Measurements from ENCODE around the gene TMEM131.
A peak's percentile ranks its signal among the peaks of the same experiment; 100 is the strongest.
"Not testable (repeated sequence)": the region's sequence is repeated elsewhere in the genome, so short reads cannot be mapped to it uniquely, and the experiment has no call there.

The TMEM131 gene

DNA sequence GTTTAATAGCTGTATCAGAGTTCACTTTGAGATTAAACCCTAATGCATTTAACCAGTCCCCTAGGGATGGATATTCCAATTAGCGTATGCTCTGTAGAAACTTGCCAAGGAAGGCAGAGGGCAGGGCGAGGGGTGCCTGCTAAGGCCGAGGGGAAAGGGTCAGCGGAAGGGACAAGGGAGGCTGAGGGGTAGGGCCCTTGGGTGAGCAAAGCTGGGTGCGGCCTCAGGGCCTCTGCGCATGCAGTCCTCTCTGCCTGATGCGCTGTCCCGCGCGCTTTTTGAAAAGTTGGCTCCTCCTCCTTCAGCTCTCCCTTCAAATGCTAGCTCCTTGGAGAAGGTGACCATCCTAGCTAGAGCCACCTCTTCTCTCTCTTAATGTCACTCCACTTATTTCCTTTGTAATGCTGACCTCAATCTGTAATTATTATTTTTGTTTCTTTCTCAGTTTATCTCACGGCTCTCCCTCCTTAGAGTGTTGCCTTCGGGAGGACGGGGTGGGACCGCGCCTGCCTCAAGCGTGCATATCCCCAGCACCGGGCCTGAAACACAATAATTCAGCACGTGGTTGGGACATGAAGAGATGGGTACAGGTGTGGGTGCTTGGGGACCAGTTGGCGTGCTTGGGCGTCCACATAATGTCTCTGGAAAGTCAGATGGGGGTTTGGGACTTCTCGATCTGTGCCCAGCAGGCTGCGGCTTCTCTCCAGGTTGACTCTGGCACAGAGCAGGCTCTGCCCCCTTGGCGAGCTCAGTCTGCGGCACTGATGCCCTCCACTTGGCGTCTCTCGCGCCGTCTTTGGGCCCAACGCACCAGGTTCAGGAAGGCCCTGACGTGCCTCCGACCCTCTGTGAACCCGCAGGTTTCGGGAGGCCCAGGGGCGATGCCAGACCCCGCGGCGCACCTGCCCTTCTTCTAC lies 272.3 kb downstream of the TMEM131 start:
- no peak for DNase-seq (ENCODE audit: low read depth)

DNA sequence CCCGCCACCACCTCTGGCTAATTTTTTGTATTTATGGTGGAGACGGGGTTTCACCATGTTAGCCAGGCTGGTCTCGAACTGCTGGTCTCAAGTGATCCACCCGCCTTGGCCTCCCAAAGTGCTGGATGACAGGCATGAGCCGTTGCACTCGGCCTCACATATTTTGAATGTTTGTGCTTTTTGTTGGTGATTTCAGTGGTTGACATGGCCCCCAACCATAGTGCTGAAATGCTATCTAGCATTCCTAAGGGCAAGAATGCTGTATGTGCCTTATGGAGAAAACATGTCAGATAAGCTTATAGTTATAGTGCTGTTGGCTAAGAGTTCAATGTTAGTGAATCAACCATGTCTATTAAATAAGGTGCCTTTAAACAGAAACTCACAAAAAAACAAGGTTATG lies 273.5 kb downstream of the TMEM131 start:
- no peak for DNase-seq (ENCODE audit: low read depth)

DNA sequence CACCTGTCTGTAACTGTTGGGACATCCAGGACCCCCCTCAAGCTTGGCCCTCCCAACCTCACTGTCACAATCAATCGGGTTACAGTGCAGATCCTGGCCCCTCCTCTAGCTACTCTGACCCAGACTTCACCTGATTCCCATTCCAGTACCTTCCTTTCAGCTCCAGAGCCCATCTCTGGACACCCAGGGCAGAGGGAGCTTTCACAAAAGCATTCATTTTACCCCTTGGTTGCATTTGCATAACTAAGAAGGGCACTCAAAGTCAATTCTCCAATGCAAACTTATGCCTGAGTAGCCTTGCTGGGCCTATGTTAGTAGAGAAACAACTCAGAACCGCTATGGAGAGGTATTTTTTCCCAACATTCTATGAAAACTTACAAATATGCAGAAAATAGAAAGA lies 275.0 kb downstream of the TMEM131 start:
- DNase-seq (ENCODE audit: low read depth), result no peak

DNA sequence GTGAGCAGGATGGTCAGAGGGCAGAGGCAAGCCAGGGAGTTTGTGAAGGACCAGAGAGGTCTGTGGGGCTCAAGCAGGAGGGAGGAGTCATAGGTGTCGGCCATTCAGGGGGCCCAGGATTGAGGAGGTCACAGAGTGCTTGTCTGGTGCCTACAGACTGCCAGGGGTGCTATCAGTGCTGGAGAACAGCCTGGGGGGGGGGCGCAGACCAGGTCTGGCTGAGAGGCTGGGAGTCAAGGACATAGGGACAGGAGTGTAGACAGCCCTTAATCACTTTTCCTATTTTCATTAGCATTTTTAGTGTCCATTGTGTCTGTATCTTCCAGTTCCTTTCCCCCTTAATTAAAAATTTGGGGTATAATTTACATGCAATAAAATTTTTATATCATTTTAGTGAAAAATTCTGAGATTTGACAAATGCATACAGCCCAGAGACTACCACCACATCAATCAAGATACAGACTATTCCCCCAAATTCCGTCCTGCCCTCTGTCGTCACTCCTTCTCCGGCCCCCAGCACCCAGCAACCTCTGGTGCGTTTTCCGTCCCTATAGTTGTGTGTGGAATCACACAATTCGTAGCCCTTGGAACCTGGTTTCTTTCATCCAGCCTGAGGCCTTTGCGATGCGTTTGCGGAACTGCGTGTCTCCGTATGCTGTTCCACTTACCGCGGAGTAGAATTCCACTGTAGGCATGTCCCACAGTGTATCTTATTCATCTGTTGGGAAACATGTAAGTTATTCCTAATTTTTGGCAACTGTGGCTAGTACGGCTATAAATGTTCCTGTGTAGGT lies 276.2 kb downstream of the TMEM131 start:
- no peak for DNase-seq (ENCODE audit: low read depth)

DNA sequence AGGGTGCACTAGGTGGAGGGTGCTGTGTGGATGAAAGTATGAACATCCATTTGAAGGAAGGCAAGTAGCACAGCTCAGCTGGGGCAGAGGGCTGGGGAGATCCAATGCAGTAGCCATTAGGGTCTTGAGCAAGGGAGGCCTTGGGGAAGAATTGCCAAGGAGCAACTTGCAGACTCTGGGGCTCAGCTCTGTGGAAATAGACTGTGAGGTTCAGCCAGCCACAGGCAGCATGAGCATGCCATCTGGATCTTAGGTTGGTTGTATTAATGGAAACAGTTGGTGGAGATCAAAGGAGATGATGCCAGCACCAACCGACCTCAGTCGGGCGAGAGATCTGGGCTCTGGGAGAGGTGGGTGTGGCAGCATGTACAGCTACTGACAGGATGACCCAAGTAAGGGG lies 276.8 kb downstream of the TMEM131 start:
- DNase-seq (ENCODE audit: low read depth), result no peak

DNA sequence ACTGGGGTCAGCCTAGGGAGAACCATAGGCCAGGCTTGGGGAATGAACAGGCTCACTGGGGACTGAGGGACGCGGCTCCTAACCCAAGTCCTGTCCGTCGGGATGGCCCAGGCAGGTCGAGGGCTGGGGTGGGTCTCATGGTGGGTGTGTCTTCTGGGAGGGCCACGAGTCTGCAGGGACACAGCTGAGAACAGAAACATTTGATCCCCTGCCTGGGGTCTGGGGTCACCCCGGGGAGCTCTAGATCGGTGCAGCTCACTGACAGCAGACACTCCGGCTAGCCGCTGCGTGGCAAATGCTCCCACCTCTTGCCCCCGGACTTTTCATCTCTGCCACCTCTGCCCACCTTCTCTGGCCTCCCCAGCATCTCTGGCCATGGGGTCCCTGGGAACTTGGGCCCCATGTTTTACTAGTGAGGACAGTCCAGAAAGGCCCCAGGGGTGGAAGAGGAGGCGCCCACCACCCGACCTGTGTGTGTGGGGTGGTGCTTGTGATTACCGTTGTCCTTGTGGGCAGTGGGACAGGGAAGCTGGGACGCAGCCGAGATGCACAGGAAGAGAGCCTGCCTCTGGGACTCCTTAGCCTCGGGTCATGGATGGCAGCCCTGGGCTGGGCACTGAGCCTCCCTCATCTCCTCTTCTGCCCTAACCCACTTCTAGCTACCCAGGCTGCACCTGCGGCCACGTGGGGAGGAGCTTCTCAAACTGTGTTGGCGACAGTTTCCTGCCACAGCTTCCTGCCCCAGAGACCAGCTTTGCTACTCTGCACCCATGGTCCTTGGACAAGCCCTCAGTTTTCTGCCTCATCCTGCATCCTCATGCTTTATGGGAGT lies 277.5 kb downstream of the TMEM131 start:
- DNase-seq (ENCODE audit: low read depth), result peak; percentile 53

DNA sequence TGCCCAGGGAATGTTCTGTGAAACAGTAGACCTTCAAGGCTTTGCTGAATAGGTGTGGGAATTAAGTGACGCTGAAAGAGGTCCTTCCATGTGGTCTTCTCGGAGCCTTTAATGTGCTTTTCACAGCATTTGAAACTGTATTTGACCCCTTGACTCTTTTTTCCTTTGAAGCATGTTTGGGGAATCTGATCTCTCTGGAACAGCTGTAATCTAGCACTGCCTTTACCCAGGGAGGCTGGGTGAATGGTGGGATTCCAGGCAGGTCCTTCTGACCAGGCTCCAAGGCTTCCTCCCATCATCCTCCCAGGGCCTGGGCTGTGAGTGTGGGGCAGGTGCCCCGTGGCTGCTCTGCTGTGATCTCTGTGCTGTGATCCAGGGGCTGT lies 278.1 kb downstream of the TMEM131 start:
- no peak for DNase-seq (ENCODE audit: low read depth)

DNA sequence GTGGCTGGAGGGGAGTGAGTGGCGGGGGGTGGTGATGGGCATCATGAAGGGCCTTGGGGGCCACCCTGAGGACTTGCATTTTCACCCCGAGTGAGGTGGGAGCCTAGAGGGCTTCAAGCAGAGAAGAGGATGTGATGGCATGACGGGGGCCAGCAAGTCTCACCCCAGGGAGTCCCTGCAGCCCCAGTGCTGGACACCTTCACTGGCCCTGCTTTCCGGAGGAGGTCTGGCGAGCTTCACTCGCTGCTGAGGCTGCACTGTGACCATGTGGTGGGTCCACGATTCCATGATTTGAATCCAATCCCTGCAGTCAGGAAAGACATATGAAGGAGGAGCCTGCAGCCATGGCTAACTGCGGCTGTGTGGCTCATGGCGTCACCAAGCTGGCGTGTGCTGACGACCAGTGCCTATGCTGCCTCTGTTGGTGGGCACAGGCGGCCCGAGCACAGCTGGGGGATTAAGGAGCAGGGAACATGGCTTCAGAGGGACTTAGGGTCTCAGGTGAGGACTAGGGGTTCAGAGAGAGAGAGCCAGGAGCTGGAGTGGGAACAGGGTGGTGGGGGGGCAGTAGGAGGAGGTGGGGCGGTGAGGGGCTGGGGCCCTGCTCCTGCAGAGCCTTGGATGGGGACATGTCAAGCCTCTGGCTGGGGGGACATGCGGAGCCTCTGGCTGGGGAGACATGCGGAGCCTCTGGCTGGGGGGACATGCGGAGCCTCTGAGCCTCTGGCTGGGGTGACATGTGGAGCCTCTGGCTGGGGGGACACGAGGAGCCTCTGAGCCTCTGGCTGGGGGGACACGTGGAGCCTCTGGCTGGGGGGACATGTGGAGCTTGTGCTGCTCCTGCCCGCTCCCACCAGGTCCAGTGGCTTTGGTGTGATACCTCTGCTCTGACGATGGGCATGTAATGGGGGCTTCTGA lies 278.8 kb downstream of the TMEM131 start:
- DNase-seq (ENCODE audit: low read depth), result no peak

DNA sequence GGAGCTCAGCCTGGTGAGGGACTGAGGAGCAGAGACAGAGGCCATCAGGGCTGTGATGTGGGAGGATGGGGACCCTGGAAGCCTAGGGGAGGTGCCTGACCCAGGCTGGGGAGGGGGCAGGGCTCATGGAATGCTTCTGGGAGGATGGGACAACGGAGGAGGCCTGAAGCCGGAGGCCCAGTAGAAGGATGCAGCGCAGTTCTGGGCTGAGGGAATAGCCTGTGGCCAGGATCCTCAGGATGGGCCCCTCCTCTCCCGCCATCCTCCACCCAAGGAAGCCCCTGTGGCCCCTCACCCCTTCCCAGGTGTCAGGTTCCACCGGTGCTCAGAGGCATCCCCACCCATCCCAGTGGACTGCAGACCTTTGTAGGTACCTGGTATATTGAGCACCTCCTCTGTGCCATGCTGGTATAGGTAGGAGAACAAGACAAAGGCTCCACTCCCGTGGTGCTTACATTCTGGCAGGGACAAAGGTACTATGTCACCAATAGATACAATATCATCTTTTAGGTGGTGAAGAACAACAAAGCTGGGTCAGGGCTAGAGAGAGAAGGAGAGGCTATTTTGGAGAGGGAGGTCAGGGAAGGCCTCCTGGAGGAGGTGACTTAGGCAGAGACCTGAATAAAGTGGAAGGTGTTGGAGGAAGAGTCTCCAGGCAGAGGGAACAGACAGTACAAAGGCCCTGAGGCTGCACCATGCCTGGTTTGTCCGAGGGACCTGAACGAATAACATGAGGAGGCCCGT lies 279.6 kb downstream of the TMEM131 start:
- DNase-seq (ENCODE audit: low read depth), result no peak

DNA sequence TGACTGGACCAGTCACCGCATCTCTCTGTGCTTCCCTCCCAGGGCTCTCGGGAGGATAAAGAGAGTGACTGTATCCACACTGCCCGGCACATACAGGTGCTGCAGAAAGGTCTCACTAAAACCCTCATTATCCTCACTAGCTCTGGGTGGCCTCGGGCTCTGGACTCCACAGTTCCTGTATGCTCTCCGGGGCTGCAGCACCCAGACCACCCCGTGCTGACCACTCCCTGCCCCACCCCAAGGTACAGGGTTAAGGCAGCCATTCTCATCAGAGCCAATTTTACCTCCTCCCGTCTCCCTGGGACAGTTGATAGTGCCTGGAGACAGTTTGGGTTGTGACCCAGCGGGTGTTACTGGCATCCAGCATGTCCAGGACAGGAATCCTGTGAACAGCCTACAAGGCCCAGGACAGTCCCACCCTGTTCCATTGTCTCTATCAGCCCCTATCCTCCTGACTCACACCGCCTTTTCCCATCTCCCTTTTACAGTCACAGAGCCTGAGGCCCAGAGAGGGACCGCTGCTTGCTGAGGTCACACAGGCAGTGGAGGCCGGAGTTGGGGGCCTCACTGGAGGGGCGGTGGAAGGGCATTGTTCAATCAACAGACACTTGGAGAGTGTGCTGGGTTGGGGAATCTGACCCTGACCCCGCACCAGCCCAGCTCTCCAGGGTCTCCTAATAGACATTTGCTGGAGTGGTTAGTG lies 280.6 kb downstream of the TMEM131 start:
- DNase-seq (ENCODE audit: low read depth), result no peak

DNA sequence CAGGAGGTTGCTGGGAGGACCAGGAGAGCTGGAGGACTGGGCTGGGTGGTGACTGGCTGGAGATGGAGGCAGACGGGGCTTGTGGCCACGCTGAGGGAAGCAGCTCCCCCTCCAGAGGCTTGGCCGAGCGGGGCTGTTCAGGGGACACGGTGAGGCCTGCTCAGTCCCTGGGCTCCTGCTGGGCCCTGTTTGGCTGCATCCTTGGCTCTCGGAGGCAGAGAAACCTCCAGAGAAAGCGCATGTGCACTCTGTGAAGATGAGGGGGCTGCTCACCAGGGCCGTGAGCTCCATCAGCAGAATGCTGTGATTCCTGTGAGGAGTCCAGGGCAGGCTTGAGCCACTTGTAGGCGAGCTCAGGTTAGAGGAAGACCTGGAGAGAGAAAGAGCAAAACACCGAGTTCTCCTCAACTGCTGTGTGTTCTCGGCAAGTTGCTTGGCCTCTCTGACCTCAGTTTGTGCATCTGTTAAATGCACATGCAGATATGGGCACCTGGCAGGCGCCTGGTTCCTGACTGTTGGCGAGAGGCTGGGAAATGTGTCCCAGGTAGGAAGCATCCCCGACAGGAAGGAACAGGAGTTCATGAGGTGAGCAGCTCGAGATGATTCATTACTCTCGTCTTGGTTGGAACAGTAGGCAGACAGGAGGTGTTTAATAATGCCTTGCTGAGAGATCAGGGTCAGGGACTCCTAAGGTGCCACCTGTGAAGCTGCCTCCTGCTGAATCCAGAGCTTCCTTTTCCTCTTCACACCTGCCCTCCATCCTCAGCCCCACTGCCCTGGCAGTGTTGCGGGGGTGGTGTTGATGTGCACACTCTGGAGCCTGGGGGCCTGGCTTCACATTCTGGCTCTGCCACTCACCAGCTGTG lies 281.4 kb downstream of the TMEM131 start:
- no peak for DNase-seq (ENCODE audit: low read depth)

DNA sequence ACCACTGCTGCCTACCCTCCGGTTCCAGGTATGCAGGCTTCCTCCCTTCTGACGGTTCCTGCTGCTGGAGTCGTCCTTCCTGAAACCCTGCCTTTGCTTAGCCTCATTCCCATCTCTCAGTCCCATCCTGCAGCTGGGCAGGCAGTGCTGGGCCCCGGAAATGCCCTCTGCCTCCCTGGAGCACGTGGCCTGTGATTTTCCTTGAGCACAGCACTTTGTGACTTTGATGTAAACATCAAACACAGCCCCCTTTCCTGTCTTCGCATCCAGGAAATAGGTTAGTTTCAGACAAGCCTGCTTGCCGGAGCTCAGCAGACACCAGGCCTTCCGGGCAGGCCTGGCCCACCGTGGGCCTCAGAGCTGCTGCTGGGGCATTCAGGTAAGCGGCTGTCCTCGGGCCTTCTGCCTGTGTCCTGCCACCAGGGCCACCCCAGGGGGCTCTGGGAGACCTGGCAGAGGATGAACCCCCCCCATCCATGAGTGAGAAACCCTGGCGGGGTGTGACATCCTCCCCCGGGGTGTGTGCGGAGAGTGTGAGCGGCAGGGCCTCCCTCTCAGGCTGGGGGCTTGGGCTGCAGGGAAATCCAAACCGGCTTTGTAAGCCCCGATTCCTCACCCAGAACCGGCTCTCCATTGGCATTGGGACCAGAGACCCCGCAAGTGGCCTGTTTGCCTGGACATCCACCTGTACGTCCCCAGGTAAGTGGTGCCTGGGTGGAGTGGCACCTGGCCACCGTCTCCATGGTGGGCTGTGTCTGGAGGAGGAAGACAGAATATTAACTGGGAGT lies 282.3 kb downstream of the TMEM131 start, which contains the start of gene ZAP70:
ZAP70 (plus strand) TSS at position 281 of the 788 bp plus-strand sequence. CDS start 10,461 bp downstream, outside the sequence.
- DNase-seq (ENCODE audit: low read depth), result no peak

DNA sequence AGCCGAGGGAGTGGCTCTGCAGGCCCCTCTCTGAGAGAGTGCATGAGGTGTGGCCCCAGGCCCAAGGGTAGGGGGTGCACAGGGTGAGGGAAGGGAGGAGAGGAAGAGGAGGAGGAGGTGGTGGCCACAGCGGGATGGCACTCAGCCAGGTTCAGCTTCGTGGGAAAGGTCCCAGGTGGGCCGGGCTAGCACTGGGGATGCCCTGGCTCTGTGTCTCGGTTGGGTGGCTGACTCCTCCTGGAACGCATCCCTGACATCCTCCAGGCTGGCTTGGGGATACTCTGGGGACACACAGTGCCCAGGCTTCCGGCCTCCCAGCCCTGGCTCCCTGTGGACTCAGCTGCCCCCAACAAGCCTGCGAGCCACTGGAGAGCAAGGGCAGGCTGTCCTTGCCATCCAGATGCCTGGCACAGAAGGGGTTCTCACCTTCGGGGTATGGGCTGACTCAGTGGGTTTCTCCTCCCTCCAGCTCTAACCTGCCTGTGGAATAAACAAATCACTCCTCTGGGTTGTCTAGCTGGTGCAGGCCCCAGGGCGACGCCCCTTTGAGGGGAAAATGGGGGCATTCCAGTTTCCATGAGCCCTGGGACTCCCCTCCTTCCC lies 283.0 kb downstream of the TMEM131 start:
- no peak for DNase-seq (ENCODE audit: low read depth)

DNA sequence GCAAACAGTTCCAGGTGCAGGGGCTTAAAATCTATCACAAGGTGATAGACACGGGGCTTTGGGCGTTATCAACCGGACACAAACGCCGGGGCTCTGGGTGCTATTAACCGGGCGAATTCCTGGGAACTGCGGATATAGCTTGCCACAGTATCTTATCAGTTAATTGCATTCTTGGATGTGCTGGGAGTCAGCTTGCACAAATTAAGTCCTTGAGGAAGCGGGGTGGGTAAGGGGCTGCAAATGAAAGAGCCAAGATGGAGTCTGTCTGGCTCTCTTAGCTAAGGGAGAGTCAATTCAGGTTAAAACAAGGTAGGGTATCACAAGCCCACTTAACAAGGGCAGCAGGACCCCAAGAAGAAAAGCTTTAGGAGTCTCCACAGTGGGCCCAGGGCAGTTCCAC lies 283.6 kb downstream of the TMEM131 start:
- not testable (repeated sequence) for DNase-seq (ENCODE audit: low read depth)

DNA sequence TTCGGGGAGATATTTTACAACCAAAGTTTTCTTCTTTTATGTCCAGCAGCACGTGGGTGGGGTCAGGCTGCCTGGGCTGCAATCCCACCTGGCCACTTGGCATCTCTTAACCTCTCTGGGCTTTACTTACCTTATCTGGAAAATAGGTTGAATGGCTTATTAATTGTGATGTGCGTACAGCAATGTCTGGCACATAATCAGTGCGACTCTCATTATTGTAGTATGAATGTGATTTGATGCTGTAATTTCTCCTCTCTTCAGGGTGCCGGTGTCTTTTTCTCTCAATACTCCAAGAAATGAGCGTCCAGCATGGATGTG lies 284.4 kb downstream of the TMEM131 start:
- no peak for DNase-seq (ENCODE audit: low read depth)

DNA sequence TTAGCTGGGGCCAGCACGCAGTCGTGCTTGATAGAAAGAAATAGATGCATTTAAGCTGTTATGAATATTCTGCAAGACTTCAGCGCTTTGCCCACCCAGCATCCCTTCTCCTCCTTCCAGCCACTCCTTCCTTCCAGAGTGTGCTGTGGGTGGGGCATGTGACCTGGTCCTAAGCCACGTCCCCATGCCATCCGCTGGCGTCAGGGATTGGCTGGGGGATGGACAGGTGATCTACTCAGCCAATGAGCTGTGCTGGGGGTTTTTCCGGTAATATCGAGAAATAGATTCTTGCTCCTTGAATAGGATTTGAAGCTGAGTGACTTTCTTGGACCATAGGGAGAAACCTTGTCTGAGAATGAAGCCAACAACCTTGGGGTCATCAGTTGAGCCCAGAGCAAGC lies 287.1 kb downstream of the TMEM131 start:
- DNase-seq (ENCODE audit: low read depth), result no peak

DNA sequence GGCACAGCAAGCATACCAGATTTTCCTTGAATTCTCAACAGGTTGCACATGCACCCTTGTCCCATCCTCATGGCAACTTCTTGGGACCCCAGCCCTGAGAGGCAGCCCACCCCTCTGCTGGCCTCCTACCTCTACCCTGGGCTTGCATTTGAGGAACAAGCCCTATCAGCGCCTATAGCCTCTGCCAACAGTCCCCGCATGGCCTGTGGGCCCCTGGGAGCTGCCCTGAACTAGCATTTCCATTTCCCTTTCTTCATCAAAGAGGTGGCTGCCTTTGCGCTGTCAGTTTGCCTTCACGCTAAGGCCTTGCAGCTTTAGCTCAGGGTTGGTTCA lies 287.7 kb downstream of the TMEM131 start:
- no peak for DNase-seq (ENCODE audit: low read depth)

Data from stimulated activated CD8-positive, alpha-beta memory T cell treated with anti-CD3 and anti-CD28 coated beads, Interleukin-15, amount 100 ng/mL, for 1 hour (primary cell).